ENCODE data around the gene MAGED1. TPM values are rescaled to one million over a fixed set of nuclear protein-coding genes. Genes with fewer than 3 reads are reported as not detected.

MAGED1 gene
- total RNA-seq, 1 experiment from 2014 or later = 118 TPM

GRCh38 chrX:51852096-51852495 lies 41.3 kb upstream of the MAGED1 start:
- no TSS peak for BruUV-seq (replicated peaks)
- Histone ChIP-seq H3K4me2 (no peak overlapping the region), H2AFZ (no peak overlapping the region), H3K79me2 (ENCODE audit: low read depth) (no peaks in the 10 kb centered on the region), H3K36me3 (ENCODE audit: low read depth) (no peaks in the 10 kb centered on the region), H3F3A (ENCODE audit: insufficient read depth, low read depth) (no peaks in the 10 kb centered on the region), H3K9me3 (ENCODE audit: insufficient read depth, low read depth) (no peaks in the 10 kb centered on the region), H3K27ac (no peak overlapping the region), H4K20me1 (ENCODE audit: insufficient read depth) (no peaks in the 10 kb centered on the region), H3K4me1 (replicated peaks; ENCODE audit: insufficient read depth) (no peaks in the 10 kb centered on the region), H3K4me3 (no peak overlapping the region), H3K9me2 (ENCODE audit: insufficient read depth) (no peaks in the 10 kb centered on the region), H3K27me3 (ENCODE audit: insufficient read depth, low read depth) (no peaks in the 10 kb centered on the region)
- no peak for DNase-seq
- no peak for TF ChIP-seq CTCF (conservative IDR thresholded peaks at IDR 0.05)
- no peak for TF ChIP-seq EZH2 (IDR thresholded peaks at IDR 0.05; ENCODE audit: low read depth)
- ChIA-PET CTCF (no interaction called here), POLR2A (ENCODE audit: unreplicated experiment) (no interaction called here)
- intact Hi-C loops (cut with micrococcal nuclease; ENCODE audit: unreplicated experiment) = no loop called here

- intact Hi-C loops (cut with micrococcal nuclease; ENCODE audit: unreplicated experiment) = no loop called here
- Histone ChIP-seq H4K20me1 (ENCODE audit: insufficient read depth) (no peaks in the 10 kb centered on the region), H3K27ac (no peak overlapping the region), H3K4me3 (no peak overlapping the region), H2AFZ (no peak overlapping the region), H3K36me3 (ENCODE audit: low read depth) (no peaks in the 10 kb centered on the region), H3K9me2 (ENCODE audit: insufficient read depth) (no peaks in the 10 kb centered on the region), H3K4me2 (no peak overlapping the region), H3K27me3 (ENCODE audit: insufficient read depth, low read depth) (no peaks in the 10 kb centered on the region), H3K79me2 (ENCODE audit: low read depth) (no peaks in the 10 kb centered on the region), H3K4me1 (replicated peaks; ENCODE audit: insufficient read depth) (no peaks in the 10 kb centered on the region), H3F3A (ENCODE audit: insufficient read depth, low read depth) (no peaks in the 10 kb centered on the region), H3K9me3 (ENCODE audit: insufficient read depth, low read depth) (no peaks in the 10 kb centered on the region)
- no TSS peak for BruUV-seq (replicated peaks)
- DNase-seq = no peak
- CTCF ChIA-PET = no interaction called here
- no peak for TF ChIP-seq EZH2 (IDR thresholded peaks at IDR 0.05; ENCODE audit: low read depth)
- TF ChIP-seq CTCF (conservative IDR thresholded peaks at IDR 0.05) = no peak
- POLR2A ChIA-PET (ENCODE audit: unreplicated experiment) = no interaction called here
Measured at GRCh38 chrX:51852621-51853020, 40.8 kb upstream of the MAGED1 start.

- Histone ChIP-seq H4K20me1 (ENCODE audit: insufficient read depth) (no peaks in the 10 kb centered on the region), H3K27ac (no peak overlapping the region), H3K27me3 (ENCODE audit: insufficient read depth, low read depth) (no peaks in the 10 kb centered on the region), H3K36me3 (ENCODE audit: low read depth) (no peaks in the 10 kb centered on the region), H3F3A (ENCODE audit: insufficient read depth, low read depth) (no peaks in the 10 kb centered on the region), H3K79me2 (ENCODE audit: low read depth) (no peaks in the 10 kb centered on the region), H3K4me3 (no peak overlapping the region), H3K9me3 (ENCODE audit: insufficient read depth, low read depth) (no peaks in the 10 kb centered on the region), H3K4me2 (no peak overlapping the region), H3K4me1 (replicated peaks; ENCODE audit: insufficient read depth) (no peaks in the 10 kb centered on the region), H2AFZ (no peak overlapping the region), H3K9me2 (ENCODE audit: insufficient read depth) (no peaks in the 10 kb centered on the region)
- intact Hi-C loops (cut with micrococcal nuclease; ENCODE audit: unreplicated experiment) = no loop called here
- no peak for DNase-seq
- ChIA-PET CTCF (no interaction called here), POLR2A (ENCODE audit: unreplicated experiment) (no interaction called here)
- TF ChIP-seq CTCF (conservative IDR thresholded peaks at IDR 0.05) (no peak), EZH2 (IDR thresholded peaks at IDR 0.05; ENCODE audit: low read depth) (no peak)
- no TSS peak for BruUV-seq (replicated peaks)
Measured at GRCh38 chrX:51853251-51853650, 40.2 kb upstream of the MAGED1 start.

All from PC-9 (cell line).